ENCODE data around the gene CFAP46. TPM values are rescaled to one million over a fixed set of nuclear protein-coding genes. Genes with fewer than 3 reads are reported as not detected.
"Not testable (repeated sequence)": the region's sequence is repeated elsewhere in the genome, so short reads cannot be mapped to it uniquely, and the experiment has no call there.

The CFAP46 gene
- total RNA-seq, 4 donors from 2014 or later = 0.19 to 0.92 (median 0.54) TPM

- WGBS, 2 donors = 80 to 88% methylated on average over 29 of the region's 29 CpGs
- Histone ChIP-seq H3K4me3 (no peak overlapping the region), H3K4me1 (no peaks in the 10 kb centered on the region), H3K27me3 (peaks cover 0 to 31% (median 0%) of the 10 kb centered on the region in 4 donors), H3K36me3 (no peaks in the 10 kb centered on the region), H3K9me3 (peaks cover 0 to 21% (median 0%) of the 10 kb centered on the region in 3 donors), H3K27ac (no peak overlapping the region)
- intact Hi-C loops (cut with DNase I) = no loop called here
- no peak for DNase-seq
- no peak for TF ChIP-seq POLR2A (IDR thresholded peaks at IDR 0.05)
- TF ChIP-seq CTCF (IDR thresholded peaks at IDR 0.05) = no peak
These were observed 114.4 kb downstream of the CFAP46 start for GRCh38 chr10:132827861-132828539.

- Histone ChIP-seq H3K4me1 (no peaks in the 10 kb centered on the region), H3K4me3 (no peak overlapping the region), H3K9me3 (peaks cover 0 to 21% (median 0%) of the 10 kb centered on the region in 3 donors), H3K27me3 (peaks cover 0 to 25% (median 0%) of the 10 kb centered on the region in 4 donors), H3K27ac (no peak overlapping the region), H3K36me3 (no peaks in the 10 kb centered on the region)
- DNase-seq = no peak
- no peak for TF ChIP-seq POLR2A (IDR thresholded peaks at IDR 0.05)
- no peak for TF ChIP-seq CTCF (IDR thresholded peaks at IDR 0.05)
- 76 to 85% methylated on average over 6 to 9 of the region's 13 CpGs for WGBS, 2 donors
- intact Hi-C loops (cut with DNase I) = no loop called here
These were observed 115.0 kb downstream of the CFAP46 start for GRCh38 chr10:132827423-132827789.

- Histone ChIP-seq H3K4me1 (no peaks in the 10 kb centered on the region), H3K27ac (no peak overlapping the region), H3K9me3 (peaks cover 0 to 21% (median 0%) of the 10 kb centered on the region in 3 donors), H3K4me3 (no peak overlapping the region), H3K36me3 (no peaks in the 10 kb centered on the region), H3K27me3 (peaks cover 0 to 18% (median 0%) of the 10 kb centered on the region in 4 donors)
- WGBS, 2 donors = 82 to 90% methylated on average over 10 of the region's 36 CpGs
- no peak for DNase-seq
- intact Hi-C loops (cut with DNase I) = no loop called here
- TF ChIP-seq POLR2A (IDR thresholded peaks at IDR 0.05) = no peak
- no peak for TF ChIP-seq CTCF (IDR thresholded peaks at IDR 0.05)
These were observed 115.6 kb downstream of the CFAP46 start for GRCh38 chr10:132826524-132827422.

- peaks cover 0 to 18% (median 0%) of the 10 kb centered on the region in 4 donors for H3K27me3 ChIP-seq
- WGBS, 2 donors = 80 to 93% methylated on average over 11 to 15 of the region's 34 CpGs
- DNase-seq; H3K27ac ChIP-seq; H3K4me3 ChIP-seq; intact Hi-C loops (cut with DNase I); H3K36me3 ChIP-seq; H3K4me1 ChIP-seq: not testable (repeated sequence)
- peaks cover 0 to 21% (median 0%) of the 10 kb centered on the region in 3 donors for H3K9me3 ChIP-seq
These were observed 116.4 kb downstream of the CFAP46 start for GRCh38 chr10:132825783-132826523.

- peaks cover 0 to 41% (median 0%) of the 10 kb centered on the region in 4 donors for H3K27me3 ChIP-seq
- no peaks in the 10 kb centered on the region for H3K4me1 ChIP-seq
- no peaks in the 10 kb centered on the region for H3K36me3 ChIP-seq
- no peak overlapping the region for H3K4me3 ChIP-seq
- 84 to 87% methylated on average over 10 to 13 of the region's 13 CpGs for WGBS, 2 donors
- TF ChIP-seq CTCF (IDR thresholded peaks at IDR 0.05) = no peak
- TF ChIP-seq POLR2A (IDR thresholded peaks at IDR 0.05) = no peak
- DNase-seq = no peak
- intact Hi-C loops (cut with DNase I) = no loop called here
- no peaks in the 10 kb centered on the region for H3K9me3 ChIP-seq
- no peak overlapping the region for H3K27ac ChIP-seq
These were observed 122.3 kb downstream of the CFAP46 start for GRCh38 chr10:132820056-132820455.

All from esophagus squamous epithelium (tissue), 5 donors.